SJCRH30 (cell line): ENCODE results near the gene SYVN1. TPM values are rescaled to one million over a fixed set of nuclear protein-coding genes. Genes with fewer than 3 reads are reported as not detected.
A peak's percentile ranks its signal among the peaks of the same experiment; 100 is the strongest.
"Not testable (repeated sequence)": the region's sequence is repeated elsewhere in the genome, so short reads cannot be mapped to it uniquely, and the experiment has no call there.

Source experiments
- DNase-seq, 2 experiments: peaks; one replicate each; pipeline ENCODE4 v3.0.0-alpha.2; 2015 to 2020
- H3K27ac ChIP-seq: fragments of 250-450 bp; sonication (Bioruptor Pico); 2 replicates; pipeline ENCODE4 v1.5.1; 2020; ENCODE audit warnings: mild to moderate bottlenecking, moderate library complexity
- H3K27me3 ChIP-seq: fragments of 250-450 bp; sonication (Bioruptor Pico); 2 replicates; pipeline ENCODE4 v1.5.1; 2020; ENCODE audit warnings: mild to moderate bottlenecking, moderate library complexity
- H3K36me3 ChIP-seq: fragments of 250-450 bp; sonication (Bioruptor Pico); 2 replicates; pipeline ENCODE4 v1.5.1; 2020; ENCODE audit warnings: mild to moderate bottlenecking, moderate library complexity
- H3K4me1 ChIP-seq: fragments of 250-450 bp; sonication (Bioruptor Pico); 2 replicates; pipeline ENCODE4 v1.5.1; 2020; ENCODE audit warnings: mild to moderate bottlenecking, moderate library complexity
- H3K4me3 ChIP-seq: fragments of 250-450 bp; sonication (Bioruptor Pico); 2 replicates; pipeline ENCODE4 v1.5.1; 2020; ENCODE audit warnings: mild to moderate bottlenecking, moderate library complexity
- H3K9me3 ChIP-seq: fragments of 250-450 bp; sonication (Bioruptor Pico); replicated peaks from 2 replicates; pipeline ENCODE4 v1.5.1; 2020; ENCODE audit warnings: mild to moderate bottlenecking, moderate library complexity
- total RNA-seq: library from RNA; depleted of rRNA; stranded (reverse); fragments of >200 nt; shearing (Covaris generic); gene quantifications from 2 replicates; pipeline ENCODE4 v1.2.3, GENCODE V29; 2014

SYVN1 gene
- total RNA-seq, 1 experiment from 2014 or later, result 8.4 TPM

GRCh38 chr11:65125197-65126056, 8.9 kb downstream of the SYVN1 start:
- Histone ChIP-seq H3K9me3 (no peaks in the 10 kb centered on the region), H3K36me3 (peaks cover 40% of the 10 kb centered on the region)

DNA sequence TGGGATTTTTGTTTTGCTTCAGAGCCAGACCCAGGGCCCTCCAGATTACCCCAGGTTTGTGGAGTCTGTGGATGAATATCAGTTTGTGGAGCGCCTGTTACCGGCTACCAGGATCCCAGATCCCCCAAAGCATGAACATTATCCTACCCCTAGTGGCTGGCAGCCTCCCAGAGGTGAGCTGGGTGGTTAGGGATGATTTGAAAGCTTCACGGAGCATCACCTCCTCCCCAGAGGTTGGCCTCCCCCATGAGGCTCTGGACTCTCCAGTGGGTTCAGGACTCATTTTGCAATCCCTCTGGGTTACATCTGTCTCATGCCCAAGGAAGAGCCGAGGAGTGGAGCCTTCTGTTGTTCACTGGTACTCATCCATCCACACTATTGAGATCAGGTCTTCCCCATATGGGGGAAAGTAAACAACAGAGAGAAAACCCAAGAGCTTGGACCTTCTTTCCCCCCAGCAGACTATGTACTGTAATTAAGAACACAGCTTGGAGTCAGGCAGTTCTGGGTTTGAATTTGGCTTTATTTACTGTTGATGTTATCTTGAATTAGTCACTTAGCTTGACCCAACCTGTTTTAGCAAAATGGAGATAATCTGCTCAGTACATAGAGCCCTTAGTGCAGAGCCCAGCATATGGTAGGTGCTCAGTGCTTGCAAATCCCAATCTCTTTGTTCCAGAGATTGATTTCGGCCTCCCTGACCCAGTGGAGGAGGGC, 9.7 kb downstream of the SYVN1 start:
- Histone ChIP-seq H3K27ac (no peak overlapping the region), H3K4me1 (peaks cover 4% of the 10 kb centered on the region; the same call in 1 of the 2 replicates), H3K27me3 (no peaks in the 10 kb centered on the region), H3K36me3 (peaks cover 46% of the 10 kb centered on the region), H3K4me3 (no peak overlapping the region), H3K9me3 (no peaks in the 10 kb centered on the region)
- no peak for DNase-seq

More at GRCh38 chr11:65125197-65126056, 8.9 kb downstream of the SYVN1 start:
- no peak overlapping the region for H3K4me3 ChIP-seq
- H3K27ac ChIP-seq, result no peak overlapping the region
- DNase-seq, result no peak
- no peaks in the 10 kb centered on the region for H3K27me3 ChIP-seq
- H3K4me1 ChIP-seq, result peaks cover 4% of the 10 kb centered on the region; the same call in 1 of the 2 replicates

GRCh38 chr11:65121865-65122696, 12.2 kb downstream of the SYVN1 start, which contains the start of the genes FAU and MRPL49:
FAU (minus strand) TSS chr11:65122134; CDS start chr11:65121813, 321 bp downstream.
MRPL49 (plus strand) TSS chr11:65122321; CDS start chr11:65122347, 26 bp downstream.
- DNase-seq, result peak; percentile 96 to 97
- Histone ChIP-seq H3K9me3 (no peaks in the 10 kb centered on the region), H3K27ac (peak within 1 kb of the TSS; percentile 58), H3K4me1 (peaks cover 4% of the 10 kb centered on the region; the same call in 1 of the 2 replicates), H3K36me3 (peaks cover 37% of the 10 kb centered on the region), H3K27me3 (no peaks in the 10 kb centered on the region), H3K4me3 (peak within 1 kb of the TSS; percentile 97)

GRCh38 chr11:65121447-65121864, 12.9 kb downstream of the SYVN1 start:
- peaks cover 7% of the 10 kb centered on the region; the same call in 1 of the 2 replicates for H3K4me1 ChIP-seq
- no peaks in the 10 kb centered on the region for H3K9me3 ChIP-seq
- no peak for DNase-seq
- peaks cover 32% of the 10 kb centered on the region for H3K36me3 ChIP-seq
- peak overlapping the region; percentile 58 for H3K27ac ChIP-seq
- peak overlapping the region; percentile 97 for H3K4me3 ChIP-seq
- no peaks in the 10 kb centered on the region for H3K27me3 ChIP-seq

DNA sequence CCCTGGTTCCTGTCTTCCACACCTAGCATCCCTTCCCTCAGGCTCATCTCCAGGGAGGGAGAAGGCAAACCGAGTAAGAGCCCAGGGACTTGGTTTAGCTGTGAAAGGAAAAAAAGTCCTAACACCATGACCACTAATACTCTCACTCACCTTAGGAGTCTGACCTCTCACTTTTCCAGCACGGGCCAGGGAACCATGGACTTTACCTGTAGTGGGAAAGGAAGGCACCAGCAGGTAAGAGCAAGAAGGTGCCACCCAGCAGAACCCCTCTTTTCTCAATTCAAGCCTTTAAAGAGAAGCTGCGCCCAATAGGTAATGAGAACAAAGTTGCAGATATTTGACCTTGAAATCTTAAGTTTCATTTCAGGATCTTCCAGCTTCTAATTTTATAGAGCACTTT, 13.5 kb downstream of the SYVN1 start:
- Histone ChIP-seq H3K36me3 (peaks cover 29% of the 10 kb centered on the region), H3K9me3 (no peaks in the 10 kb centered on the region), H3K27me3 (no peaks in the 10 kb centered on the region), H3K4me1 (peaks cover 7% of the 10 kb centered on the region; the same call in 1 of the 2 replicates), H3K27ac (no peak overlapping the region), H3K4me3 (peak overlapping the region; percentile 97)
- no peak for DNase-seq

GRCh38 chr11:65119670-65119995, 14.7 kb downstream of the SYVN1 start:
- H3K27me3 ChIP-seq, result no peaks in the 10 kb centered on the region
- H3K9me3 ChIP-seq, result no peaks in the 10 kb centered on the region
- peaks cover 7% of the 10 kb centered on the region; the same call in 1 of the 2 replicates for H3K4me1 ChIP-seq
- H3K36me3 ChIP-seq, result peaks cover 20% of the 10 kb centered on the region
- DNase-seq, result no peak
- no peak overlapping the region for H3K27ac ChIP-seq
- no peak overlapping the region for H3K4me3 ChIP-seq

DNA sequence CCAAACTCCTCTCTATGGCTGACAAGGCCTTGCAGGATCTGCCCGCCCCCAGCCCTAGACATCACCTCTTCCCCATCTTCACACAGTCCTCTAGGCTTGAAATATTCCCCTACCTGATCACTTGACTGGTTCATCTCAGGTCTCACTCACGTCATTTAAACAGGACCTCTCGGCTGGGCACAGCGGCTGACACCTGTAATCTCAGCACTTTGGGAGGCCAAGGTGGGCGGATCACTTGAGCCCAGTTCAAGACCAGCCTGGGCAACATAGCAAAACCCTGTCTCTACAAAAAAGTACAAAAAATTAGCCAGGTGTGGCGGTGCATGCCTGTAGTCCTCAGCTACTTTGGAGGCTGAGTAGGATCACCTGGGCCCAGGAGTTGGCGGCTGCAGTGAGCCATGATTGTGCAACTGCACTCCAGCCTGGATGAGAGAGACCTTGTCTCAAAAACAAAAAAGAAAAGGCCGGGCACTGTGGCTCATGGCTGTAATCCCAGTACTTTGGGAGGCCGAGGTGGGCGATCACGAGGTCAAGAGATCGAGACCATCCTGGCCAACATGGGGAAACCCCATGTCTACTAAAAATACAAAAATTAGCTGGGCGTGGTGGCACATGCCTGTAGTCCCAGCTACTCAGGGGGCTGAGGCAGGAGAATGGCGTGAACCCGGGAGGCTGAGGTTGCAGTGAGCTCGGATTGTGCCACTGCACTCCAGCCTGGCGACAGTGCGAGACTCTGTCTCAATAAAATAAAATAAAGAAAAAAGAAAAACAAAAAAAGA, 15.2 kb downstream of the SYVN1 start:
- H3K4me3 ChIP-seq, H3K4me1 ChIP-seq, DNase-seq, H3K27ac ChIP-seq, H3K9me3 ChIP-seq, H3K27me3 ChIP-seq: not testable (repeated sequence)
- H3K36me3 ChIP-seq, result peaks cover 20% of the 10 kb centered on the region

- Histone ChIP-seq H3K4me3 (no peak overlapping the region), H3K36me3 (peaks cover 20% of the 10 kb centered on the region), H3K27me3 (no peaks in the 10 kb centered on the region), H3K9me3 (no peaks in the 10 kb centered on the region), H3K4me1 (peaks cover 7% of the 10 kb centered on the region; the same call in 1 of the 2 replicates), H3K27ac (no peak overlapping the region)
- no peak for DNase-seq
Observed at GRCh38 chr11:65118097-65118837, 16.1 kb downstream of the SYVN1 start.

DNA sequence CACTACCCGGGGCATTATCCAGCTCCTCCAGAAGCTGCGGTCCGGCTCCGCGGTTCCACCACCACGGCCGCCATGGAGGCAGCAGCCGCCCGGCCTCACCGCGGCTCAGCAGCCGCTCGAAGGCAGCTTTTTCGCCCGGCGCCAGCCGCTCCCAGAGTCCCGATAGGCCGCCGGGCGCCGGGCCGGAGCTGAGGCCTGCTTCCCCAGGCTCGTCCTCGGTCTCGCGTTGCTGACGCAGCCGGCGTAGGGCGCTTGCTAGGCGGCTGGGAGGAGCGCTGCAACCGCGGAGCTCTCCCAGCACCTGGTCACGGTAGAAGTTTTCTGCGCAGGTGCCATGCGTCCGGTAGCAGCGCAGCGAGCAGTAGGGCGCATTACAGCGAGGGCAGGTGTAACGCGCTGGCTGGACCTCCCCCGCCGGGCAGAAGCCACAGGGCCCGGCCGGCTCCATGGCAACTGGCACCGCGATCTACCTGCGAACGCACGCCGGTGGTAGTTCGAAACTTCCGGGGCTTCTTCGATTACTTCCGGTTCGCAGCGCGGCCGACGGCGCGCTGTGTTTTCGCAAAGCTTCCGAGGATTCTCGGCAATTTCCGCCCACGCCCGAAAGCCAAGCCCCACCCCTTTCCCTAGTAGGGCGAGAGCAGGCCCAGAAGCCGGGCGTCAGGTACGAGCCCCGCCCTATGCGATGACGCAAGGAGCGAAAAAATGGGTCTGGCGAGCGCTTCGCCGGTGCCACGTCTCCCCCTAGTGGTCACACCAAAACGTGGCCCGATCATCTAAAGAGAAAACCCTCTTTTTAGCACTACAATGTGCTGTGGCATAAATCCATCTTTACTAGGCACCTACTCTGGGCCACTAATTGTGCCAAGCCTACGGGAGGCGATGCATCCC, 16.9 kb downstream of the SYVN1 start, which contains the start of gene ZNHIT2:
Gene ZNHIT2, minus strand, starts transcription at position 496 of the 891 bp plus-strand sequence. Its CDS starts 48 bp downstream, at position 448.
- Histone ChIP-seq H3K27me3 (no peaks in the 10 kb centered on the region), H3K4me1 (peaks cover 3% of the 10 kb centered on the region; the same call in 1 of the 2 replicates), H3K4me3 (peak within 1 kb of the TSS; percentile 73), H3K9me3 (no peaks in the 10 kb centered on the region), H3K36me3 (peaks cover 20% of the 10 kb centered on the region), H3K27ac (peak within 1 kb of the TSS; percentile 44)
- peak; percentile 98 for DNase-seq

DNA sequence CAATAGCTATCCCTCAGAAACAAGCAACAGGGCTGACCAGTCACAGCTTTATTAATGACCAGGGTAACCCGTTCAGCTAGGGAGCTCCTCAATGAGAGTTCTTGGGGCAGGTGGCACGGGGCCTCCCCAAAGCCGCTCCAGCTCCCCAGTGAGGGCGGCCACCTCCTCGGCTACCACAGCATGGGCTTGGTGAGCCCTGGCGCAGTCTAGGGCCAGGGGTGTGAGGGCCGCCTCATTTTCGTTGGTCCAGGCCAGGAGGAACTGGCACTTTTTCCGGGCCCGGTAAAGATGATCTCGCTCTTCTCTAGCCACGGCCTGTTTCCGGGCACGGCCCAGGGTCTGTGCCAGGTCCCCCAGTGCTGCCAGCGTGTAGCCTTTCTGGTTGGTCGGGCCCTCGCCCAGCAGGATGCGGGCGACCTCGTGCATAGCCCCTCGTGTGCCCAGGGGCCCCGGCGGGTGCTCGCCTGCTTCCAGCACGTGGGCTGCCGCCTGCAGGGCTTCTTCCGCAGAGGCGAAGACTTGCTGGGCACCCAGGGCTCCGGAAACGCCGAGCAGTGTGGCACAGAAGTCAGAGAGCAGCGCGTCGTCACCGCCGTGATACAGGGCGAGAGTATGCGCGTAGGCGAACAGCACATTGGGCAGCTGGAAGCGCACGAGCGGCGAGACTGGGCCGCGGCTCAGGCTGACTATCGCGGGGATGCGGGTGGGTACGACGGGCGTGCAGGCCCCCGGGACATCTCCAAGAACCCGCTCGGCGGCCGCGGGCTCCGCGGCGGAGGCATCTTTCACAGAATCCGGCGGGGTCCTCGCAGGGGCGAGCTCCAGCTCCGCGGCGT, 17.7 kb downstream of the SYVN1 start:
- Histone ChIP-seq H3K4me1 (peaks cover 5% of the 10 kb centered on the region; the same call in 1 of the 2 replicates), H3K27ac (peak overlapping the region; percentile 44)

GRCh38 chr11:65115361-65116082, 18.8 kb downstream of the SYVN1 start:
- no peak for DNase-seq
- Histone ChIP-seq H3K4me1 (peaks cover 5% of the 10 kb centered on the region; the same call in 1 of the 2 replicates), H3K27ac (no peak overlapping the region), H3K27me3 (no peaks in the 10 kb centered on the region), H3K9me3 (no peaks in the 10 kb centered on the region), H3K4me3 (no peak overlapping the region), H3K36me3 (peaks cover 14% of the 10 kb centered on the region)

More for the DNA sequence above, 17.7 kb downstream of the SYVN1 start:
- H3K27me3 ChIP-seq, result no peaks in the 10 kb centered on the region
- no peaks in the 10 kb centered on the region for H3K9me3 ChIP-seq
- peak overlapping the region; percentile 73 for H3K4me3 ChIP-seq
- H3K36me3 ChIP-seq, result peaks cover 20% of the 10 kb centered on the region
- DNase-seq, result no peak
